Loucy (cell line): ENCODE data around the gene CAMTA1.

Source experiments
- H2AFZ ChIP-seq: fragments of 200-600 bp; sonication (generic); 2 replicates; pipeline ENCODE4 v1.6.0; 2016; ENCODE audit warnings: antibody characterized with exemption, mild to moderate bottlenecking, low read length, moderate library complexity
- H3F3A ChIP-seq: fragments of 200-600 bp; 2 replicates; pipeline ENCODE4 v1.6.0; 2016; ENCODE audit warnings: antibody characterized with exemption, low read depth, mild to moderate bottlenecking
- H3K27me3 ChIP-seq: fragments of 200-600 bp; sonication (generic); 2 replicates; pipeline ENCODE4 v1.6.1; 2014; ENCODE audit warnings: low read length, mild to moderate bottlenecking; ENCODE audit not compliant: insufficient read depth, poor library complexity, severe bottlenecking
- H3K36me3 ChIP-seq: fragments of 200-600 bp; sonication (generic); 2 replicates; pipeline ENCODE4 v1.6.1; 2016; ENCODE audit warnings: low read length; ENCODE audit not compliant: insufficient read depth
- H3K4me1 ChIP-seq: fragments of 200-600 bp; sonication (generic); 2 replicates; pipeline ENCODE4 v1.5.1; 2014; ENCODE audit warnings: low read length, mild to moderate bottlenecking; ENCODE audit not compliant: insufficient read depth, poor library complexity, severe bottlenecking
- H3K4me2 ChIP-seq: fragments of 200-600 bp; sonication (generic); 2 replicates; pipeline ENCODE4 v1.6.0; 2014; ENCODE audit warnings: antibody characterized with exemption, low read length, low read depth, mild to moderate bottlenecking; ENCODE audit not compliant: poor library complexity, severe bottlenecking
- H3K4me3 ChIP-seq: fragments of 200-600 bp; sonication (generic); 2 replicates; pipeline ENCODE4 v1.5.1; 2014; ENCODE audit warnings: low read length, mild to moderate bottlenecking, mixed read lengths; ENCODE audit not compliant: poor library complexity, severe bottlenecking
- H3K79me2 ChIP-seq: fragments of 200-600 bp; sonication (generic); 2 replicates; pipeline ENCODE4 v1.6.1; 2014; ENCODE audit warnings: low read length; ENCODE audit not compliant: insufficient read depth
- H3K9ac ChIP-seq: fragments of 200-600 bp; sonication (generic); 2 replicates; pipeline ENCODE4 v1.6.0; 2014; ENCODE audit warnings: mild to moderate bottlenecking, low read depth, low read length, moderate library complexity; ENCODE audit not compliant: poor library complexity, severe bottlenecking
- H3K9me2 ChIP-seq: fragments of 200-600 bp; sonication (generic); replicated peaks from 2 replicates; pipeline ENCODE4 v1.6.1; 2016; ENCODE audit warnings: low read depth, low read length, mixed read lengths
- H3K9me3 ChIP-seq: fragments of 200-600 bp; sonication (generic); 2 replicates; pipeline ENCODE4 v1.6.1; 2014; ENCODE audit warnings: mild to moderate bottlenecking, antibody characterized with exemption, low read length, low read depth; ENCODE audit not compliant: insufficient read depth
- H4K20me1 ChIP-seq: fragments of 200-600 bp; sonication (generic); 2 replicates; pipeline ENCODE4 v1.6.0; 2014; ENCODE audit warnings: antibody characterized with exemption, low read length, mild to moderate bottlenecking; ENCODE audit not compliant: insufficient read depth, poor library complexity, severe bottlenecking
- EZH2phosphoT487 ChIP-seq: fragments of 200-600 bp; IDR thresholded peaks from 2 replicates; pipeline ENCODE4 v1.6.1; 2018; ENCODE audit warnings: antibody characterized with exemption, mild to moderate bottlenecking, moderate library complexity, borderline replicate concordance
- TF ChIP-seq, protein P1 (sequence below): fragments of 200-600 bp; sonication (generic); conservative IDR thresholded peaks from 2 replicates; pipeline ENCODE4 v1.5.1; 2014; ENCODE audit warnings: mild to moderate bottlenecking, antibody characterized with exemption, low read length

Gene CAMTA1

DNA sequence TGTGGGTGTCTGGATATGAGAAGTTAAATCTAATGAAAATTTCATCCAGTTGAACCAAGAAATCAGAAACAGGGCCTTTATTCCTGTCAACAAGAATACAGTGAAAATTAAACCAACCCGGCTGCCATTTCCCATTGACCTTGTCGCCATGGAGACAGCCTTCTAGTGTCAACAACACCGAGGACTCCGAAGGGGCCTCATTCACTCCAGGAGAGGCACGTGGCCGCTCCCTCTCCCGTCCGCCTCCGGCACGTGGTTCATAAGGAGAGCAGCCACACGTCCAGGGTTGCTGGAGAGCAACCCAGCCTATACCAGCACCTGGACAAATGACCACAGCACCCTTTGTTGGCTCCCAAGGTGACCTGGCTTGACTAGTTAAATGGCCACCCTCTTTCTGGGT lies 865.5 kb downstream of the CAMTA1 start:
- Histone ChIP-seq H3K79me2 (no peaks in the 10 kb centered on the region), H2AFZ (no peak overlapping the region), H3F3A (no peaks in the 10 kb centered on the region), H4K20me1 (no peaks in the 10 kb centered on the region), H3K4me1 (no peaks in the 10 kb centered on the region), H3K36me3 (no peaks in the 10 kb centered on the region), H3K27me3 (no peaks in the 10 kb centered on the region), H3K9me3 (no peaks in the 10 kb centered on the region), H3K9ac (no peak overlapping the region), H3K4me2 (no peak overlapping the region), H3K4me3 (no peak overlapping the region), H3K9me2 (no peaks in the 10 kb centered on the region)
- no peak for TF ChIP-seq EZH2phosphoT487
- TF ChIP-seq, protein P1, sequence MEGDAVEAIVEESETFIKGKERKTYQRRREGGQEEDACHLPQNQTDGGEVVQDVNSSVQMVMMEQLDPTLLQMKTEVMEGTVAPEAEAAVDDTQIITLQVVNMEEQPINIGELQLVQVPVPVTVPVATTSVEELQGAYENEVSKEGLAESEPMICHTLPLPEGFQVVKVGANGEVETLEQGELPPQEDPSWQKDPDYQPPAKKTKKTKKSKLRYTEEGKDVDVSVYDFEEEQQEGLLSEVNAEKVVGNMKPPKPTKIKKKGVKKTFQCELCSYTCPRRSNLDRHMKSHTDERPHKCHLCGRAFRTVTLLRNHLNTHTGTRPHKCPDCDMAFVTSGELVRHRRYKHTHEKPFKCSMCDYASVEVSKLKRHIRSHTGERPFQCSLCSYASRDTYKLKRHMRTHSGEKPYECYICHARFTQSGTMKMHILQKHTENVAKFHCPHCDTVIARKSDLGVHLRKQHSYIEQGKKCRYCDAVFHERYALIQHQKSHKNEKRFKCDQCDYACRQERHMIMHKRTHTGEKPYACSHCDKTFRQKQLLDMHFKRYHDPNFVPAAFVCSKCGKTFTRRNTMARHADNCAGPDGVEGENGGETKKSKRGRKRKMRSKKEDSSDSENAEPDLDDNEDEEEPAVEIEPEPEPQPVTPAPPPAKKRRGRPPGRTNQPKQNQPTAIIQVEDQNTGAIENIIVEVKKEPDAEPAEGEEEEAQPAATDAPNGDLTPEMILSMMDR: no peak

- no peaks in the 10 kb centered on the region for H3K79me2 ChIP-seq
- no peaks in the 10 kb centered on the region for H3K9me3 ChIP-seq
- no peak overlapping the region for H2AFZ ChIP-seq
- H3K36me3 ChIP-seq: no peaks in the 10 kb centered on the region
- H3K9me2 ChIP-seq: no peaks in the 10 kb centered on the region
- H3K4me3 ChIP-seq: no peak overlapping the region
- H3K4me1 ChIP-seq: no peaks in the 10 kb centered on the region
- no peaks in the 10 kb centered on the region for H3F3A ChIP-seq
- no peak overlapping the region for H3K9ac ChIP-seq
- H3K27me3 ChIP-seq: no peaks in the 10 kb centered on the region
- H3K4me2 ChIP-seq: no peak overlapping the region
- H4K20me1 ChIP-seq: no peaks in the 10 kb centered on the region
- TF ChIP-seq, protein P1: no peak
- no peak for TF ChIP-seq EZH2phosphoT487
Measured at GRCh38 chr1:7651203-7651602, 865.9 kb downstream of the CAMTA1 start.

GRCh38 chr1:7652061-7652460 lies 866.8 kb downstream of the CAMTA1 start:
- no peaks in the 10 kb centered on the region for H3K4me1 ChIP-seq
- TF ChIP-seq EZH2phosphoT487: no peak
- TF ChIP-seq, protein P1: no peak
- H3K4me3 ChIP-seq: no peak overlapping the region
- H3K9me3 ChIP-seq: no peaks in the 10 kb centered on the region
- H3K36me3 ChIP-seq: no peaks in the 10 kb centered on the region
- H3K9ac ChIP-seq: no peak overlapping the region
- no peaks in the 10 kb centered on the region for H3K9me2 ChIP-seq
- H3K27me3 ChIP-seq: no peaks in the 10 kb centered on the region
- H3K4me2 ChIP-seq: no peak overlapping the region
- no peaks in the 10 kb centered on the region for H3K79me2 ChIP-seq
- no peak overlapping the region for H2AFZ ChIP-seq
- no peaks in the 10 kb centered on the region for H4K20me1 ChIP-seq
- H3F3A ChIP-seq: no peaks in the 10 kb centered on the region
